PC-3 (cell line): Measurements from ENCODE around the gene AP3B1.

ENCODE experiments used
- EZH2phosphoT487 ChIP-seq: fragments of 300-600 bp; sonication (generic); IDR thresholded peaks from 2 replicates; pipeline ENCODE4 v1.6.1; 2018; ENCODE audit warnings: mild to moderate bottlenecking, antibody characterized with exemption, low read length, borderline replicate concordance
- TF ChIP-seq, protein P1 (sequence below): fragments of 300-600 bp; sonication (generic); conservative IDR thresholded peaks from 2 replicates; pipeline ENCODE4 v1.5.1; 2017; ENCODE audit warnings: antibody characterized with exemption, low read depth, mild to moderate bottlenecking, low read length

DNA sequence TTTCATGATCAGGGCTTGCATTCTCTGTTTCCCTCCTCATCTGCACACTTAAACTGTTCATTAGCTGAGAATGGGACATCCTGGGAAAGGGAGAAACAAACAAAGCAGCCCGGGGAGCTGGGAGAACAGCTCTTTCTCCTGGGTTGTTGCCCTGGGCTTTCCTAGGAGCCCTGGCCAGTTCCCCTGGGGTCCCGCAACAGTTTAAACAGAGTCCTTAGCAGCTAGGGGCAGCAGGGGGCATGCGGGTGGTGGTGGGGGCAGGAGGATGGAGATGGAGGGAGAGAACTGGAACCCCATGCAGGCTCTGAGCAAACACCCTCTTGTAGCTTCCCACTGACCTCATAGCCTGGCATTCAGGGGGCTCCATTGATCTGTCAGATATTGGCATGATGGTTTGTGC lies 309.3 kb downstream of the AP3B1 start:
- TF ChIP-seq, protein P1, sequence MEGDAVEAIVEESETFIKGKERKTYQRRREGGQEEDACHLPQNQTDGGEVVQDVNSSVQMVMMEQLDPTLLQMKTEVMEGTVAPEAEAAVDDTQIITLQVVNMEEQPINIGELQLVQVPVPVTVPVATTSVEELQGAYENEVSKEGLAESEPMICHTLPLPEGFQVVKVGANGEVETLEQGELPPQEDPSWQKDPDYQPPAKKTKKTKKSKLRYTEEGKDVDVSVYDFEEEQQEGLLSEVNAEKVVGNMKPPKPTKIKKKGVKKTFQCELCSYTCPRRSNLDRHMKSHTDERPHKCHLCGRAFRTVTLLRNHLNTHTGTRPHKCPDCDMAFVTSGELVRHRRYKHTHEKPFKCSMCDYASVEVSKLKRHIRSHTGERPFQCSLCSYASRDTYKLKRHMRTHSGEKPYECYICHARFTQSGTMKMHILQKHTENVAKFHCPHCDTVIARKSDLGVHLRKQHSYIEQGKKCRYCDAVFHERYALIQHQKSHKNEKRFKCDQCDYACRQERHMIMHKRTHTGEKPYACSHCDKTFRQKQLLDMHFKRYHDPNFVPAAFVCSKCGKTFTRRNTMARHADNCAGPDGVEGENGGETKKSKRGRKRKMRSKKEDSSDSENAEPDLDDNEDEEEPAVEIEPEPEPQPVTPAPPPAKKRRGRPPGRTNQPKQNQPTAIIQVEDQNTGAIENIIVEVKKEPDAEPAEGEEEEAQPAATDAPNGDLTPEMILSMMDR = no peak
- no peak for TF ChIP-seq EZH2phosphoT487
